RPMI7951 (cell line): ENCODE results near the gene DLG2. TPM values are rescaled to one million over a fixed set of nuclear protein-coding genes. Genes with fewer than 3 reads are reported as not detected.
"Not testable (repeated sequence)": the region's sequence is repeated elsewhere in the genome, so short reads cannot be mapped to it uniquely, and the experiment has no call there.

ENCODE experiments used
- DNase-seq: peaks from one replicate; pipeline ENCODE4 v3.0.0-alpha.2; 2012; ENCODE audit warnings: low read depth
- total RNA-seq: library from RNA; depleted of rRNA; stranded (reverse); fragments of >200 nt; shearing (Covaris generic); gene quantifications from 2 replicates; pipeline ENCODE4 v1.2.3, GENCODE V29; 2014

Gene DLG2
- total RNA-seq, 1 experiment from 2014 or later: 0.36 TPM

DNA sequence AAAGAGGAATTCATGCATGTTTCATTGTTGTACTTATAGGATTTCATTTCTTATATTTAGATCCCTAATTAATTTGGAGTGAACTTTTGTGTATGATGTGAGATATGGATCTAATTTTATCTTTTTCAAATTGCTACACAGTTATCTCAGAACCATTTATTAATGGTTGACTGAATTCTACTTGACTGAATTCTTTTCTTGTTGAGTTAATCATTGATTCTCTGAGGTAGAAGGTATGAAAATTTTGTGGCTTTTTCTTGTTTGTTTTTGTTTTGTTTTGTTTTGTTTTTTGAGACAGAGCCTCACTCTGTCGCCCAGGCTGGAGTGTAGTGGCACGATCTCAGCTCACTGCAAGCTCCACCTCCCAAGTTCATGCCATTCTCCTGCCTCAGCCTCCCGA is 286.3 kb downstream of the DLG2 start:
- DNase-seq: not testable (repeated sequence)

- DNase-seq: no peak
Measured at GRCh38 chr11:85318573-85318972, 308.6 kb downstream of the DLG2 start.

DNA sequence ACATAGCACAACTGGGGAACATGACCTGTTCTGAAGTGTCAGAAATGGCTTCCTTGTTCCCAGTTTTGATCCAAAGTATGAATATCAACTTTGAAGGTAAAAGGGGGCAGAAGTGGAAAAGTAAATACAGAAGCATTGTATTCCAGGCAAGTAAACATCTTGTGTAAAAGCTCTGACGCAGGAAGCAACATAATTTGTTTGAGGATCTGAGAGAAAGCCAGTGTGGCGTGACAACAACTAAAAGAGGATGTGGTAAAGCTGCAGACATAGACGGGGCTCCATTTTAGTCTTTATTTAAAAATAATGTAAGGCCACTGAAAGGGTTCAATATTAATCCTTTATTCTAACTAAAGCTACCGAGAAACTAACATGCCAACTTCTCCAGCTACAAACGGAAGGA is 310.2 kb downstream of the DLG2 start:
- DNase-seq: no peak

- no peak for DNase-seq
Measured at GRCh38 chr11:85313741-85314140, 313.4 kb downstream of the DLG2 start.

- DNase-seq: no peak
Measured at GRCh38 chr11:85310479-85310878, 316.7 kb downstream of the DLG2 start.

- no peak for DNase-seq
Measured at GRCh38 chr11:85307366-85307765, 319.8 kb downstream of the DLG2 start.

- no peak for DNase-seq
Measured at GRCh38 chr11:85301895-85302678, 325.1 kb downstream of the DLG2 start.

DNA sequence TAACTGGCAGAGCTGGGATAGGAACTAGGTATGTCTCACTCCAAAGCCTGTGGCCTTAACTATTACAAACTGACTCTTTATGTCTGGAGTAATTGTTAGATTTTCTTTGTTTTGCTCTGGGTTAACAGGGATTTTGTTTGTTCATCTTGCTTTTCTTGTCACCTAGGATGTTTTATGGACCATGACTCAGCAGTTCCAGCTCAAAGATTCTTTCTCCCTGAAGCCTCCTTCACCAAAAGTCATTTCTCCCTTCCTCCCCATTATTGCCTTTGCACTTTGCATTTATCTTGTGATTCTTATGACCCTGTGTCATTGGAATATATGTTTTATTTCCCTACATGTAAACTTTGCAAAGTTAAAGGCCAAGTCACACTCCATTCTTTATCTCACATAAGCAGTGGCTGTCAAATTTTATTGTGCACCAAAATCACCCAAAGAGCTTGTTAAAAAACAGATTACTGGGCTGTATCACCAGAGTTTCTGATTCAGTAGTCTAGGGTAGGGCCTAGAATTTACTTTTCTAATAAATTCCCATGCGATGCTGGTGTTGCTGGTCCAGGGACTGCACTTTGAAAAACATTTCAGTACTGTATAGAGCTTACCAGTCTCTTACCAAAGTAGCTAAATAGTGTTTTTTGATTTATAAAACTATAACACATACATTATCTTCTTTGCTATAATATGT is 327.7 kb downstream of the DLG2 start:
- no peak for DNase-seq

GRCh38 chr11:85295694-85296271 is 331.4 kb downstream of the DLG2 start:
- DNase-seq: no peak

DNA sequence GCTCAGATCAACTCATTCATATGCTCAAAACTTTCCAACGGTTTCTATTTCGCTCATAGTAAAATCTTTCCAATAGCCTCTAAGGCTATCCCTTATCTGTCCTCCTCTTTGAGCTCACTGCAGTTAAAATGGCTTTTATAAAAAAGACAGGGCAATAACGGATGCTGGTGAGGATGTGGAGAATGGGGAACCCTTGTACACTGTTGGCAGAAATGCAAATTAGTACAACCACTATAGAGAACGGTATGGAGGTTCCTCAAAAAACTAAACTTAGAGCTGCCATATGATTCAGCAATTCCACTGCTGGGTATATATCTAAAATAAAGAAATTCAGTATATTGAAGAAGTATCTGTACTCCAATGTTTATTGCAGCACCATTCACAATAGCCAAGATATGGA is 345.6 kb downstream of the DLG2 start:
- no peak for DNase-seq

DNA sequence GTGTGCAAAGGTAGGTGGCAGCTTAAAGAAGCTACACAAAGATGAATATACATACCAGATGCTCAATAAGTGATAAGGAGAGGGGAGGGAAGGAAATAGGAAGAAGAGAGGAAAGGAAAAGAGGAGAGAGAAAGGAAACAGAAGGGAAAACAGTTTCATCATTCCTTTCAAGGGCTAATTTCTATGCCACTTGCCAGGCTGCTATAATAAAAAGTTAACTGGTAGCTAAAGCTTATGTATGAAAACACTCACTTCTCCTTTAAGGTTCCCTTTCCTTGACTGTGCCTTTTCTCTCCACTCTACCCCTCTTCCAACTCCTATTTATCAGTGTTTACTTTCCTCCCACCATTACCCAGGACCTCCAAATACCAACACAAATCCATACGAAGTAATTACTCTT is 347.9 kb downstream of the DLG2 start:
- DNase-seq: no peak

DNA sequence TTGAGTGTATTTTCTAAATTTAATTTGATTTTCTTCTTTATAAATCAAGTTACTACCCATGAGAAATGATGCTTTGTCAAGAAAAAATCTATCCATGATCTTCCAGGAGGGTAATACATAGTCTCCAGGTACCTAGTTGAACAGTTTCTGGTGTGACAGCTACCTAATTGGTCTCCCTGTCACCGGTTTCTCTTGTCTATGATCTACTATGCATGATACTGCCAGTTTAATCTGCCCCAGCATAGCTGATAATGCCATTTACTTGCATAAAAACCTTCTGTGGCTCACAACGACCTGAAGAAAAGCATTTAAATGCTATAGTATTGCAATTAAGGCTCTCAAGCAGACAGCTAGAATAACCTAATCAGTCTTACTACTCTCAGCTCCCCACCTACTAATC is 349.5 kb downstream of the DLG2 start:
- no peak for DNase-seq

GRCh38 chr11:85276332-85276731 is 350.8 kb downstream of the DLG2 start:
- no peak for DNase-seq

- not testable (repeated sequence) for DNase-seq
Measured at GRCh38 chr11:85270315-85270714, 356.8 kb downstream of the DLG2 start.

- DNase-seq: no peak
Measured at GRCh38 chr11:85269109-85269508, 358.0 kb downstream of the DLG2 start.

DNA sequence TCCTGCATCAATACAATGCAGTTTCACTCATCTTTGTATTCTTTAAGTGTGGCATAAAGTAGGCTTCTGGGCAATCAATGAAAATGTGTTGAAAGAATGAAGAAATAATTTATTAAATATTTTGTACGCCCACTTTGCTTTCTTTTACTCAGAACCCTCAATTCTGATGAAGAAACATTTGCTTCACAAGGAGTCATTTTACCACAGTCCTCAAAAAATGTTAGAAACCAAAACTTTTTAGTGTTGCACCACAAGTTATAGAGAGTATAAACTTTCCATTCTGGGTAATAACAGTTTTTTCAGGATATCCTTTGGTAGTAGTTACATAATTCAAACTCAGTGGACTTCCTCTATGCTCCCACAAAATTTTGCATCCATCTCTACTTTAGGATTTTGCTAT is 360.5 kb downstream of the DLG2 start:
- no peak for DNase-seq

DNA sequence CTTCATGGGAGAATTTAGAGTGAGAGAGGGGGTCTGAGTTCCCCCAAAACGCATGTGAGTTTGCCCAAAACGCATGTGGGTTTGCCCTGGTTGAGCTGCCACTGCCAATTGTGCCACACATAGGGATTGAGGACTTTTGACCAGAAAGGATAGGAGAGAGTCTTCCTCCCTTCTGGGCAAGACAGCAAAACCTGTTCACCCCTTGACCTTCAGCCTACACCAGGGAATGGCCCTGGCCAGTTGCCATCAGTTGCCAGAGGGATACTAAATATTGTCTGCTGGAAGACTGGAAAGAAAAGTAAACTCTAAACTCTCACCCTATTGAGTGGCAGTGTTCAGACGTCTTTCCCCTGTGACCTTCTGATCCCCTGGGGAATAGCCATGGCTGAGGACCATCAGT is 363.8 kb downstream of the DLG2 start:
- no peak for DNase-seq

GRCh38 chr11:85257837-85258236 is 369.3 kb downstream of the DLG2 start:
- no peak for DNase-seq

DNA sequence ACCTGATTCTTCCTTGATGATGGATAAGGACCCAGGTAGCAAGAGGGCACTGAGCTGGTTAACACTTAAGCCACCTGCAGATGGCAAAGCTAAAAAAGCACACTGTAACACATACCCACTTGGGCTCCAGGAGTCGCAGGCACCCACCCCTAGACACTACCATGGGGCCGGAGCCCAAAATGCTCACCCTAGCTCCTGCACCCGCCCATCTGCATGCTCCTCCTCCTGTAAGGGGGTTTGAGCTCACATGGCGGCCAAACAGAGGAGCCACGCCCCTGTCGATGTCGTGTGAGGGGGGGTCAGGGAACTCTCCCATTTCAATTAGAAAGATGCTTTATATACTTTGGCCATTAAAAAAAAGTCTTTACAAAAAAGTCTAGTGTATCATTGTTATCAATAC is 370.7 kb downstream of the DLG2 start:
- DNase-seq: no peak

DNA sequence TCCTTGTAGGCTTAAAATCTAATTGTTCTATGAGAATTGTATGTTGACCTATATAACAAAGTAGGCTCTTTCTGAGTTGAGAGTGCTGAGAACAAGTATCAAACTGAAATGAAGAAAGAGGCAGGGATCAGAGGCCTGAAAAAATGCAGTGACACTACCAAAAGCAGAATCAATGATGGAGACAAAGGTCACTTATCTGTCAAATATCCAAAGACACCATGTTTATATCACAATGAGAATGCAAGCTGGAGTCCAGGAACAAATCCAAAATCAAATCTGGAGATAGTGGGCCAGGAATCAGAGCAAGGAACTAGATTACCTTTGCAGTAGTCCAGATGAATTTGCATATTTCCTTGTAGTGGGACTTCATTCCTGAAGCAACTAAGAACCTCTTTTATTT is 377.7 kb downstream of the DLG2 start:
- no peak for DNase-seq

DNA sequence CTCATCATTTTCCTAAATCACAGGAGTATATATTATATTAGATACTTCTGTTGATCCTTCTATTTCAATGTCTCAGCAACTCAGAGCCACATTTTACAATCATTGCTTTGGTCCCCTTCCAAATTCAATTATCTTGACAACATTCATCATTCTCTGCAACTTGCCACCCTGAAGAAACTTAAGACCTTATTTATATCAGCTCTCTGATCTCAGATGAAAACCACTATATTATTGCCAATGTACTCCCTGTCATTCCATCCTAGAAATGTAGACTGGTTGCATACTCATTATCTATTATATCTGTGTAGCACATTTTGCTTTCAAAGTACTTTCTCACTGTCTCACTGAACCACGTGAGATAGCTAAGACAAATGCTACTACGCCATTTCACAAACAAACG is 379.3 kb downstream of the DLG2 start:
- DNase-seq: no peak

DNA sequence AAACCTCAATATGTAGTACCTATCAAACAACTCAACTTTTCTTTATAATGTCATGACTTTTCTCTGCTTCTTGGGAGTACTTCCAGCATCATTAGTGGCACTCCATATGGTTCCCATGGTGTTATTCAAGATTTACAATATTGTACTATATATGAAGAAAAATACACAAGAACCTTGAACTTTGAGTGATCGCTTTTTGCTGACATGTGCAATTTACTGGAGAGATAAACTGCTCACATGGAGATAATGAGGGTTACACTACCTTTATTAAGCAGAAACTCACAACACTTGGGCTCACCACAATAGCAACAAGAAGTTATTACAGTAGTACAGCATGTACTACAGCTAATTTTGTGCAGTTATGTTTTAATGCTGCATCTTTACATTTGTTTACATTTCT is 388.2 kb downstream of the DLG2 start:
- no peak for DNase-seq

DNA sequence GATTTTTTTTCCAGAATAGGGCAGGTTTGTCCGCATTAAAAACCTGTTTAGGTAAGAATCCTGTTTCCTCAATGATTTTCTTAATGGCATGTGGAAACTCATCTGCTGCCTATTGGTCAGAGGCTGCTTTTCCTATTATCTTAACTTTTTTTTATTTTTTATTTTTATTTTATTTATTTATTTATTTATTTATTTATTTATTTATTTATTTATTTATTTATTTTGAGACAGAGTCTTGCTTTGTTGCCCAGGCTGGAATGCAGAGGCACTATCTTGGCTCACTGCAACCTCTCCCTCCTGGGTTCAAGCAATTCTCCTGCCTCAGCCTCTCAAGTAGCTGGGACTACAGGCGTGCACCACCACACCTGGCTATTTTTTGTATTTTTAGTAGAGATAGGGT is 389.1 kb downstream of the DLG2 start:
- DNase-seq: not testable (repeated sequence)
